GM19023 (cell line): Measurements from ENCODE around the gene ABCB9.

Experiments
- ATAC-seq: cut with Tn5 transposase; IDR thresholded peaks from one replicate; pipeline ENCODE4 v1.9.1; 2021; ENCODE audit warnings: mild to moderate bottlenecking, moderate library complexity; ENCODE audit not compliant: unreplicated experiment

ABCB9 gene

DNA sequence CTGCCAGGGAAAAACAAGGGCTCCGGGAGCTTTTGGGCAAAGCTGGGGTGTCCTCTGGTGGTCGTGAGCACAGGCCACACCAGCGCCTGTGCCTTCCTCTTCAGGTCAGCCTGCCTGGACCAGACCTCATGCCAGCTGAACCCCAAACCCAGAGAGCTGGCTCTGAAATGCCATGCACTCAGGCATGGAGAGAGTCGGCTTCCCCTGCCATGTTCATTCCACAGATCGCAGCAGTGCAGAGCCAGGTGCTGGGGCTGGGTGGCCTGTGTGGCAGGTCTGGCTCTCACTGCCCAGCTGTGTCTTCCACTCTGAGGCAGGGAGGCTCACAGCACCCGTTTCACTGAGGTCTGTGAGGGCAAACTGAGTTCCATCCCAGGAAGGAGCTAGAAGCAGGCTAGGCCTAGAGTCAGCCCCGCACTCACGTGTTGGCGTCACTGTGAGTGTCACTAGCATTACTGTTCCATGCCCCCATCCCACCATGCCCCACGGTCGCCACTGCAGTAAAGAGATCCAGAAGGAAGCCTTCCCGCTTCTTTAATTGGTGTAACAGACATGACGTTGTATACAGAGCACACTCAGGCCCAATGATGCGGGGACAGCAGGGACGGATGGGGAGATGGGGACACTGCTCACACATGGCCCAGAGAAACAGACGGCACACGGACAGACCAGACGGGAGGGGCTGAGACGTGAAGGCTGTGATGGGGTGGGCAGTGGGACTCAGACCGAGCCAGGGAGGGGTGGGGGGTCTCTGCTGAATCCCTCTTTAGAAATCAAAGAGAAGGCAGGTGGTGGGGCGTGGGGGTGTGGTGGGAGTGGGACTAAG, 16.9 kb upstream of the ABCB9 start:
- ATAC-seq: no peak

DNA sequence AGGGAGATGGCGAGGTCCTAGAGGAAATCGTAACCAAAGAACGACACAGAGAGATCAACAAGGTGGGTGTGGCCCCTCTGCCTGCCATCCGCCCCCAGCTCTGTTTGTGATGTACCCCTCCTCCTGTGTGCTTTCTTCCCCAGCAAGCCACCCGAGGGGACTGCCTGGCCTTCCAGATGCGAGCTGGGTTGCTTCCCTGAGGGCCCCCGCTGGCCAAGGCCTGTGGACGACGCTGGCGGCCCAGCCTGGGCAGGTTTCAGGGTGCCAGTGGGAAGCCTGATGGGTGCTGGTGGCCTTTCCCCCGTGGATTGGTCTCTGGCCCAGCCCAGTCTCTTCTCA, 16.2 kb upstream of the ABCB9 start:
- ATAC-seq: no peak

DNA sequence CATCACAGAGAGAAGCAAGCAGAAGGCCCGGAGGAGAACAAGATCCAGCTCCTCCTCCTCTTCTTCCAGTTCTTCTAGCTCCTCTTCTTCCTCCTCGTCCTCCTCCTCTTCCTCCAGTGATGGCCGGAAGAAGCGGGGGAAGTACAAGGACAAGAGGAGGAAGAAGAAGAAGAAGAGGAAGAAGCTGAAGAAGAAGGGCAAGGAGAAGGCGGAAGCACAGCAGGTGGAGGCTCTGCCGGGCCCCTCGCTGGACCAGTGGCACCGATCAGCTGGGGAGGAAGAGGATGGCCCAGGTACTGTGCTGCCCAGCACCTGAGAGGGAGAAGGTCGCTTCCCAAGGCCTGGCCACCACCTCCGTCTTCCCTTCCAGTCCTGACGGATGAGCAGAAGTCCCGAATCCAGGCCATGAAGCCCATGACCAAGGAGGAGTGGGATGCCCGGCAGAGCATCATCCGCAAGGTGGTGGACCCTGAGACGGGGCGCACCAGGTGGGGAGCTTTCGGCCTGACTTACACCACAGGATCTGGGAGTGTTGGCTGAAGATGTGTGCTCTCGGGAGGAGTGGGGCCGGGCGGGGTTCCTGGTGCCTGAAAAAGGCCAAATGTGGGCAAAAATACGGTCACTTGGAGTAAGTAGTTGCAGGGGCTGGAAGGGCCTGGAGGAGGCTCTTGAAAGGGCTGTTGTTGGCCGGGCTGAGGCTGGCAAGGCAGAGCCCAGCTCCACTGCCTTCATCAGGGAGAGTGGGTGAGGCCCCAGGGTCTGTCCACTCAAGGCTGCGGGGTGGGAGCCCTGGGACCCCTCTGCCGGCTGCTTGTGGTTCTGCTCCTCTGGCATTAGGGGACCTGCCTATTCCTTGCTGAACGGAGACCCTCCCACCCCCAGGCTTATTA, 15.6 kb upstream of the ABCB9 start:
- ATAC-seq: no peak

DNA sequence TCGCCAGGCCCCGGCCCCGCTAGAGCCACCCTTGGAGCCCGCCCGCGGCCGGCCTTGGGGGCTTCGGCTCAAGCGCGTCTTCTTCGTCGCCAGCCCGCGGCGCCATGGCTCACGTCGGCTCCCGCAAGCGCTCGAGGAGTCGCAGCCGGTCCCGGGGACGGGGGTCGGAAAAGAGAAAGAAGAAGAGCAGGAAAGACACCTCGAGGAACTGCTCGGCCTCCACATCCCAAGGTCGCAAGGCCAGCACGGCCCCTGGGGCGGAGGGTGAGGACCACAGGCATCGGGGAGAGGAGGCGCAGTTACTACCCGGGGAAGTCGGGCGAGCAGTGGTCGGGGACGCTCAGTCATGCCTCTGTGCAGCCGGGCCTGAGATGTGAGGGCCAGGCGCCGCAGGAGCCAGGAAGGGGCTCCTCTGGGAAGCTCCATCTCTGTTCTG, 14.8 kb upstream of the ABCB9 start:
- ATAC-seq: peak; percentile 9

DNA sequence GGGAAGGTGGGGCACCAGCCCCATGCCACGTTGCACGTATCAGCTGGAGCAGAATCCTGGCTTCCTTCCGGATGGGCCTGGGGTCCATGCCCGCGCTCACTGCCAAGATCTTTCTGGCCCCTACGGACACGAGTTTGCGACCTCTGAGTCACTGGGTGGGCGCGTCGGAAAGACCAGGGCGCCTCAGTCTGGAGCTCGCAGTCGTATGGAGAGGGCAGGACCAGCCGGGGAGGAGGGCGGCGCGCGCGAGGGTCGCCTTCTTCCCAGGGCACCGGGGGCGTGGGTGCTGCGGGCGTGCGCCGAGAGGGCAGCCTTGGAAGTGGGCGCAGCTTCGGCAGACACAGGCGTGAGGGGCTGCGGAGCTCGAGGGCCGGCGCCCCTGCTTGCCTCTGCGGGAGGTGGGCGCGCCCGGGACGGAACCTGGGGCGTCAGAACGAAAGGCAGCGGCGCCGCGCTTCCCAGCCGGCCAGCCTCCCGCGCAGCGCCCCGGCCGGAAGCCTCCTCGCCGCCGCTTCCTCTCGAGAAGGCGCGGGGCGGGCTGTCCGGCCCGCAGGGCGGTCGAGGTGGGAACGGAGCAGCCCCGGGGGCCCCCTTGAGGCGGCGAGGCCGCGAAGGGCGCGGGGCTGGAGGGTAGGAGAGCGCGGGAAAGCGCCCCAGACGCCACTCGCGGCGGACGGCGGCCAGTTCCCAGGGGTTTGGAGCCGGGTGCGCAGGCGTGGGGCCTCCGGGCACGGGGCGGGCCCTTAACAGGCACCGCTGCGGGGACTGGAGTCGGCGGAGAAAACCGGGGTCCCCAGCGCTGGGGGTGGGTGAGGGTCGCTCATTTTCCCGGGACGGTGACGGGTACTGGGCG, 14.1 kb upstream of the ABCB9 start, which contains the start of gene ARL6IP4:
Gene ARL6IP4, plus strand, starts transcription at position 499 of the 853 bp plus-strand sequence. CDS start 459 bp downstream, outside the sequence.
- ATAC-seq: peak; percentile 58

DNA sequence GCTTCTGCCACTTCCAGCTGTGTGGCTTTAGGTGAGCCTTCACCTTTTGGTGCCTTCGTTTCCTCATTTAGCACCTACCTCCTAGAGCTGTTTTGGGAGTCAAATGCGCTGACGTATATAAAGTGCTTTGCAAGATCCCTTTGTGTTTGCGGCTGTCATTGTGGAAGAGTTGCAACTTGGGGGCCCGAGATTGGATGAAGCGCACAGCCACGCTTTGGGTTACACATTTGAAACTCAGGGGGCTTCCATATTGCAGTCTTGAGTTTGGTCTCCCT, 13.6 kb upstream of the ABCB9 start:
- ATAC-seq: no peak

DNA sequence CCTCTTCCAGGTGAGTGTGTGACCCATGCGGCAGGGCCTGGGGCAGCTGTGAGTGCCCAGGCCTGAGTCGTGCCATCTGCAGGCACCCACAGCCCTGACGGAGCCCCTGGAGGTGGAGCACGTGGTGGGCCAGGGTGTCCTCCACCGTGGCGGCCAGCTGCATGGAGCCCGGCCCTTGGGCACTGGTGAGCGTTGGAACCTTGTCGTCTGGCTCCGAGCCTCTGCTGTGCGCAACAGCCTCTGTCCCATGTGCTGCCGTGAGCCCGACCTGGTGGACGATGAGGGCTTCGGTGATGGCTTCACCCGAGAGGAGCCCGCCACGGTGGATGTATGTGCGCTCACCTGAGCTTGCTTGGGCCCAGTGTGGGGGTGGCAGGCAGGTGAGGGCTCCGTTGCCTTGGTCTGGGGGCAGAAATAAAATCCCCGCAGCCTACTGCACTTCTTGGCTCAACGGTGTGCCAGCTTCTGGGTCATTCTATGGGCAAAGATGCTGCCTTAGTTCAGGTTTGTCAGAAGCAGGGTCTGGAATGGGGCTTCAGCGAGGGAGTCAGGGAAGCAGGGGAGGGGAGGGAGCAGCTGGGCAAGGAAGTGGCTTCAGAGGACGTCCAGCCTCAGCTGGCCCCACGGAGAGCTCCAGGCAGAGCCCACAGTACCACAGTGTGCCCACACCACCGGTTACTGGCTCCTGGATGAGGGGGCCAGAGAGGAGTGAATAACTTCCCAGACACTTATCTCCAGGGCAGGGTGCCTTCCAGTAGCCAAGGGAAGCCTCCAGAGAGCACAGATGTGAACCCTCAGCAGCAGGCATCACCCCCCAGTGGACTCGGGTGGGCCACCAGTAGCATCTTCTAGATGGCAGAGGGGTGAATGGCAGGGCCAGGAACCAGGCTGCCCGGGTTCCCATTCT, 13.0 kb upstream of the ABCB9 start:
- ATAC-seq: no peak

DNA sequence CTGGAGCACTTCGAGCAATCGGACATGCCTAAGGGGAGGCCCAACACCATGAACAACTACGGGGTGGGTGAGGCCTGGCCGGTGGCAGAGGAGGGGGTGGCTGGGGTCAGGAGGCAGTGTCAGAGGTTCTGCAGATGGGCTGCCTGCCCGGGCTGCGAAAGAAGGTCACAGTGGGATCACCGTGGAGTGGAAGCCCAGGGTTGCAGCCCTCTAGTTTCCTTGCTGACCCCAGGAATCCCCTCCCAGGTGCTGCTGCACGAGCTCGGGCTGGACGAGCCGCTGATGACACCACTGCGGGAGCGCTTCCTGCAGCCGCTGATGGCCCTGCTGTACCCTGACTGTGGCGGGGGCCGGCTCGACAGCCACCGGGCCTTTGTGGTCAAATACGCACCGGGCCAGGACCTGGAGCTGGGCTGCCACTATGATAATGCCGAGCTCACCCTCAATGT, 12.3 kb upstream of the ABCB9 start:
- ATAC-seq: no peak

DNA sequence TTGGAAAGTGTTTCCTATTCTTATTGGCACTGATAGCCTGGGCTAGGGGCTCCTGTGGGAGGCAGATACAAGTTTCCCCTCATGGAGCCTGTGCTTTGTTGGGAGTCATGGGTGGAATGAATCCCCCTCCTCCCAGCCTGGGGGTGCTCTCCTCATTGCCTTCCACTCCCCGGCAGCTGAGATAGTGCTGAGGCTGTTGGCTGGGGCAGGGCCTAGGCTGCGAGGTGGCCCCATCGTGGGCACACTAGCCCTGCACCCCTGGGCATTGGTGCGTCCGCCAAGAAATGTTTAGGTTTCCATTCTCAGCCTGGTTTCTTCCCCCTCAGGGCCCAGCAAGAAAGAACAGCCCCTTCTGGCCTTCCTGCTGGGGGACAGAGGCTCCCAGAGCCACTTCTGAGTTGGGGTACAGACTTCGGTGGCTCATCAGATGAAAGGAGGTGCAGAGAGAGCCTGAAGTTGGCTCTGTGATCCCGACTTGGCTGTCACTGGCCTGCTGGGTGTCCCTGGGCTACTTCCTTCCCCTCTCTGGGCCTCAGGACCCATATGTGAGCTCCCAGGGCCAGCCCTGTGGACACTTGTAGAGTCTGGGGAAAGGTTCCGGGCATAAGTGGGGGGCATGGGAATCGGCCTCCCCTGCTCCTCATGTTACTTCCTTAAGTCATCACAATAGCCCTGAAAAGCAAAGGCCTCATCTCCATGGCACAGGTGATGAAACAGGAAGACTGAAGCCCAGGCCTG, 11.6 kb upstream of the ABCB9 start:
- ATAC-seq: no peak

DNA sequence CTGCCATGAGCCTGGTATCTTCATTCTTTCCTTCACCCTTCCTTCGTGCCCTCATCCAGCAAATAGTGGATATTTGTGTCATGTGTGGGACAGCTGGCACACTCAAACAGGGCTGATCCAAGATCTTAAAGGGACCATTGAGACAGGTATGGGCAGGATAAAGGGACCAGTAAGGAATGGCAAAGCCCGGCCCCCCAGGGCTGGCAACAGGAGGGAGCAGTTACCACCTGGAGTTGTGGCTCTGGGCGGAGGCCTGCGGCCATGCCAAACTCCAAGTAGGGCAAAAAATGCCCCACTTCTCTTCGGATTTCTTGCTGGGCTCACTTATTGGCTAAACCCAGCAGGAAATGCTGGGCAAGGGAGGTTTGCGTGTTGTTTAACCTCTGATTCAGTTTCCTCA, 10.9 kb upstream of the ABCB9 start:
- ATAC-seq: no peak

DNA sequence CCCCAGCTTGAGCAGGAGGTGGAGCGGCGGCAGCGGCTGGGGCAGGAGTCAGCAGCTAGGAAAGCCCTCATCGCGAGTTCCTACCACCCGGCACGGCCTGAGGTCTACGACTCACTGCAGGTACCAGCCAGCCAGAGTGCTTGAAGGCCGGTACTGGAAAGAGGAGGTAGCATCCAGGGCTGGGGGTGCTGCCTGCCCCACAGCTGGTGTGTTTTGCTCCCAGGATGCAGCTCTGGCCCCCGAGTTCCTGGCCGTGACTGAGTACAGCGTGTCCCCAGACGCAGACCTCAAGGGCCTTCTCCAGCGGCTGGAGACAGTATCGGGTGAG, 10.3 kb upstream of the ABCB9 start:
- no peak for ATAC-seq

DNA sequence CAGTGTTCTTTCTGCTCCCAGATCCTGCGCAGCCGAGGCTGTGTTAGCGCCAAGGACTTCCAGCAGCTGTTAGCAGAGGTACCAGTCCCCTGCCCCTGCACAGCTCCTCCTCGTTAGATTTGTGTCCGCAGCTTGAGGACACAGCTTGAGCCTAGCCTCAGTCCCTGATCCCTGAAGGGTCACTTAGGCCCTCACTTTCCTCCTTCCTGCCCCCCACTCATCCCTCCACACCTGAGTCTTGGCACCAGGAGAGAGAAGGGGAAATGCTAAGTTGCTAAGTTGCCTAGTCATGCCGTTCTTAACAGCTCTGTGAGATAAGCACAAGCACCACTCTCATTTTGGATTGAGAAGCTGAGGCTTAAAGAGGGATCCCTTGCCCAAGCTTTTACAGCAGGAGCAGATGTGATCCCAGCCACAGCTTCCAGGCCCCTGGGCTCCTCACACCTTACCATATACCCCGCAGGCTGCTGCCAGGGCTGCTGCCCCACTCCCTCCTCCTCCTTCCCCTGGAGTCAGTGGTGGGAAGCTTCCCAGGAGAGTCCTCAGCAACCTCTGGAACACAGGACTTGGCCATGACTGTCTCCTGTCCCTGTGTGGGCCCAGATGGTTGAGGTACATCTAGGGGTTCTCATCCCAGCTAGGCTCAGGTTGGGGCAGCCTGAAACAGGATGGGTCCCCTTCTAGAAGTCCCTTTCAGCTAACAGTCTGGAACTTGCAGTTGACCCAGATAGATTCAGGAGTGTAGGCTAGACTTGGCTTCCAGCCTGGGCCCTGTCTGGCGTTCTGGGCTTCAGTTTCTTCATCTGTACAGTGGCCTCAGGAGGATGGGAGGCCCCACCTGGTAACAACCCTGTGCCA, 9.8 kb upstream of the ABCB9 start:
- no peak for ATAC-seq

DNA sequence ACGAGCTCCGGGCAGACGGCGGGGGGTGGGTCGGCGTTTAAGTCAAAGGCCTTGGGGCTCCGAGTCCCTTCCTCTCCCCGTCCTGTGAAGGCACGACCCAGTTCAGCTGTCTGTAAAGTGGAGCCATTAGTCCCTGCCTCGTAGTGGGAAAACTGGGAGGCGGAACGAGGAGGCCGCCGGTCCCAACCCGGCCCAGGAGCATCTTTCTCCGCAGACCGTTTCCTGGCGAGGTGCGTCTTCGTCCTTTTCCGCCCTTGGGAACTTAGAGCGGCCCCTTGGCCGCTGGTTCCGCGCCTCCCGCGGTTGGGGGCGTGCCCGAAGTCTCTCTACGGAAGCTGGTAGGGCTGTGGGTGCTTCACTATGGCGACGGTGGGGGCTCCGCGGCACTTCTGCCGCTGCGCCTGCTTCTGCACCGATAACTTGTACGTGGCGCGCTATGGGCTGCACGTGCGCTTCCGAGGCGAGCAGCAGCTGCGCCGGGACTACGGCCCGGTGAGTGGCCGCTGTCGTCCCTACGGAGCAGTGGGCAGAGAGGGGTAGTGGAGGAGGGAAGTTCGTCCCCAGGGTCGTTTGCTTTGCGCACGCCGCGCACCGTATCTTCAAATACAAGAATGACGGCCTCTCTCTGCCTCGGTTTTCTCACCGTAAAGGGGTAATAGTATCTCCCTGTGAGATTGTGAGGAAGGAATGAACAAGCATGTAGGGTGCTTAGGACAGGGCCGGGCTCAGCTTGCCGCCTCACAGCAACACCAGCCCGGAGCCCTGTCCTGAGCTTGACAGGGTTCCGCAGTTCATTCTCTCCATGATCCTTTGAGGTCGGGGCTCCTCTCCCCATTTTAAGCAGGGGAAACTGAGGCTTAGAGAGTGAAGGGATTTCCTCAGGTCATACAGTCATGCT, 8.9 kb upstream of the ABCB9 start, which contains the start of gene OGFOD2:
Gene OGFOD2, plus strand, starts transcription at position 353 of the 898 bp plus-strand sequence. Its CDS starts 8 bp downstream, at position 361.
- ATAC-seq: peak; percentile 74

DNA sequence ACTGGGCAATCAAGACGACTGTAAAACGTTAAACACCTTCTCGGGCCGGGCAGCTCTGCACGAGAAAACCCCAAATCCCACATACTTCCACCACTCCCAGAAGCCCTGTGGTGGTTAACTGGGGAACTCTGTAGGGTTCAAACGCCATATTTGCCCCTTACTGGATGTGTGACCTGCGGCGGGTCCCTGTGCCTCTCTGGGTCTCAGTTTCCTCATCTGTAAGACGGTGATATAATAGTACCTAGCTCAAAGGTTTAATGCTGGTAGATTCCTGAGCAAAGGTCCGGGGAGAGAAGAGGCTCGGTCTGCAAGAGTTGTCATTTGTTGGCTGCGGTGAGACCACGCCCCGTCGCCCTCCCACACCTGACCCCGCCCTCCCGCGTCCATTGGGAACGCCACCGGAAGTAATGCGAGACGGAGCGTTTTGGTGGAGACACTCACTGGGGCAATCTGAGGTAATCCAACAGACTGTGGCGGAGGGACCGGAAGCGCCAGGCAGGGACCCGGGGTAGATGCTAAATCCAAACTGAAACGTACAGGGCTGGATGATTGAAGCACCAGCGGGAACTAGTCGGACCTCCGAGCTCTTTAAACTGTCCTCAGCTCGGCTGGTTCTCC, 8.1 kb upstream of the ABCB9 start:
- ATAC-seq: peak; percentile 84

DNA sequence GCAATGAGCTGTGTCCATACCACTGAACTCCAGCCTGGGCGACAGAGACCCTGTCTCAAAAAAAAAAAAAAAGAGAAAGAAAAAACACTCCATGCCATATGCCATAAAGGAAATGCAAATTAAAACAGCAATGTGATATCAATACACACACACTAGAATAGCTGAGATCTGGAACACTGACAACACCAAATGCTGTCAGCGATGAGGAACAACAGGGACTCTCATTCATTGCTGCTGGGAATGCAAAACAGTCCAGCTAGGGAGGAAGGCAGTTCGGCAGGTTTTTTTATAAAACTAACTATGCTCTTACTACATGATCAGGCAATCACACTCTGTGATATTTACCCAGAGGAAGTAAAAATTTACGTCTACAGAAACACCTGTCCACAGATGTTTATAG, 3.4 kb upstream of the ABCB9 start:
- ATAC-seq: no peak

DNA sequence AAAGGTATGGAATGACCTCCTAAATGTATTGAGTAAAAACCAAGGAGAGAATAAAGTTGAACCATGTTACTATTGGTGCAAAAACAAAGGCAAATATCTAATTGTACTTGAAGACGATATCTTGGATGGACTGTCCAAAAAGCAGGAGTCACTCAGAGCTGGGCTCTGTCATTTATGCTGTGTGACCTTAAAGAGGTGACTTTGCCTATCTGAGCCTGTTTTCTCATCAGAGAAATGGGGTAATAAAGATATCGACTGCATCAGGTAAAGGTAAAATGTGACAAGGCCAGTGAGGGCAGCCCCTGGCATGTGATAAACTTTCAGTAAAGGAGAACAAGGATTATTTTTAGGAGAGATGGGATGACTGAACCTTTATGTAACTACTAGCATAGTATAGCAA, 1.8 kb upstream of the ABCB9 start:
- ATAC-seq: no peak
